Skin of body (tissue), 3 donors: Measurements from ENCODE around the gene PNMA6F. TPM values are rescaled to one million over a fixed set of nuclear protein-coding genes. Genes with fewer than 3 reads are reported as not detected.
"Not testable (repeated sequence)": the region's sequence is repeated elsewhere in the genome, so short reads cannot be mapped to it uniquely, and the experiment has no call there.

Source experiments
- DNase-seq: peaks from one replicate; lab custom pipeline; 2025; lab: John Stamatoyannopoulos, UW
- small RNA-seq: library from RNA; depleted of rRNA; stranded (forward); fragments of <200 nt; gene quantifications from one replicate; pipeline ENCODE3, GENCODE V24; 2014; ENCODE audit warnings: low replicate concordance
- total RNA-seq: library from RNA; depleted of rRNA; stranded (reverse); fragments of >200 nt; gene quantifications from one replicate; pipeline ENCODE4 v1.2.3, GENCODE V29; 2014

Gene PNMA6F
- total RNA-seq, 1 donor from 2014 or later = not detected

- no peak for DNase-seq
These were observed 18.0 kb downstream of the PNMA6F start for GRCh38 chrX:153303276-153304262.

GRCh38 chrX:153302796-153303195 is 18.8 kb downstream of the PNMA6F start:
- no peak for DNase-seq

- DNase-seq = no peak
These were observed 19.8 kb downstream of the PNMA6F start for GRCh38 chrX:153301746-153302145.

- no peak for DNase-seq
These were observed 21.7 kb downstream of the PNMA6F start for GRCh38 chrX:153299855-153300254.

GRCh38 chrX:153297376-153297775 is 24.2 kb downstream of the PNMA6F start:
- DNase-seq = no peak

- not testable (repeated sequence) for DNase-seq
These were observed 28.0 kb downstream of the PNMA6F start for GRCh38 chrX:153293485-153294071.

- DNase-seq = not testable (repeated sequence)
These were observed 32.8 kb downstream of the PNMA6F start for GRCh38 chrX:153288807-153289206.

GRCh38 chrX:153285678-153286077 is 35.9 kb downstream of the PNMA6F start:
- DNase-seq = not testable (repeated sequence)

- DNase-seq = not testable (repeated sequence)
These were observed 37.6 kb downstream of the PNMA6F start for GRCh38 chrX:153283982-153284381.

GRCh38 chrX:153281784-153282183 is 39.8 kb downstream of the PNMA6F start:
- not testable (repeated sequence) for DNase-seq

- not testable (repeated sequence) for DNase-seq
These were observed 42.3 kb downstream of the PNMA6F start for GRCh38 chrX:153279304-153279703.

- not testable (repeated sequence) for DNase-seq
These were observed 45.5 kb downstream of the PNMA6F start for GRCh38 chrX:153276049-153276448.

GRCh38 chrX:153275418-153275817 is 46.1 kb downstream of the PNMA6F start:
- not testable (repeated sequence) for DNase-seq

- not testable (repeated sequence) for DNase-seq
These were observed 49.0 kb downstream of the PNMA6F start for GRCh38 chrX:153272584-153272983.

- not testable (repeated sequence) for DNase-seq
These were observed 49.5 kb downstream of the PNMA6F start for GRCh38 chrX:153272070-153272469.

Small RNA genes within 50 kb of the gene (small RNA-seq; reads per million reads assigned to genes)
- gene AC152007.1 = not detected

Other genes with a start within 250 kb of the PNMA6F start
- gene PNMA6A, start 249.3 kb downstream of the PNMA6F start, total RNA-seq = 2.8 TPM
- gene MAGEA1, start 142.5 kb downstream of the PNMA6F start, total RNA-seq = not detected
- gene ZNF275, start 12.4 kb upstream of the PNMA6F start, total RNA-seq = 8.0 TPM
- not detected for gene PNMA6E, start 79.6 kb upstream of the PNMA6F start, total RNA-seq
- gene ZFP92, start 89.7 kb upstream of the PNMA6F start, total RNA-seq = 0.59 TPM
- gene TREX2, start 124.3 kb upstream of the PNMA6F start, total RNA-seq = 6.1 TPM
- gene HAUS7, start 148.8 kb upstream of the PNMA6F start, total RNA-seq = 12.9 TPM
- gene BGN, start 173.2 kb upstream of the PNMA6F start, total RNA-seq = 28.1 TPM
- 0.10 TPM for gene ATP2B3, start 195.9 kb upstream of the PNMA6F start, total RNA-seq